T-helper 1 cell (primary cell): ENCODE results near the gene GGTA1.
A peak's percentile ranks its signal among the peaks of the same experiment; 100 is the strongest.
"Not testable (repeated sequence)": the region's sequence is repeated elsewhere in the genome, so short reads cannot be mapped to it uniquely, and the experiment has no call there.

Experiments
- DNase-seq, 5 donors: peaks; one replicate each; pipeline ENCODE4 v3.0.0-alpha.2; 2012 to 2020

The GGTA1 gene

DNA sequence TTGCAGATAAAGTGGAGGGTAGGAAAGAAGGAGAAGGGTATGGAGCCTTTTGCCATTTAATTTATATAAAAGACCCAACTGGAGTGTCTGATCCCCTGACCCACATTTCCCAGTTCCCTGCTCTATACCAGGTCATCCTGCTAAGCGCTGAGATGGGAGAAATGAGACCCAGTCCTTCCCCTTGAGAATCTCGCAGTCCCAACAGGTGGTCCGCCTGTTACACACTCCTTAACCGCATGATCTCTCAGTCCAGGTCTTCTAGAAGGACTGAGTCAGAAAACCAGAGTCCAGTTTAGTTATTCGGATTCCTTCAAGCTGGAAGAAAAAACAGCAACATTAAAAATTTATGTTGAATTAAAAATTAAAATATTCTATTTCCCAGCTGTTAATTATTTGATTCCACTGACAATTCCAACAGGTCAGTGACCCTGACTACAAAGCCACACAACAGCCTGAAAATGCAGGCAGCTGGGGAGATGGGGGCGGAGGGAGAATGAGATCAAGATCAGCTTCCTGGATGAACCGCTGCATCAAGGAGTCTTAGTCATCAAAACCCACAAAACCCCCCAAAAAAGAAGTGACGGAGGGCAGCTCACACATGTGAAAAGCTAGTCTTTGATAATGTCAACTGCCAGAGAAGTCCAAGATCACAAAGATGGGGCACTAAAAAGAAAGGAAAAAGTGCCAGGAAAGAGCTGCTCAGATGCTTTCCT, 44.0 kb downstream of the GGTA1 start:
- peak in 1 of 5 donors; percentile 17 for DNase-seq

DNA sequence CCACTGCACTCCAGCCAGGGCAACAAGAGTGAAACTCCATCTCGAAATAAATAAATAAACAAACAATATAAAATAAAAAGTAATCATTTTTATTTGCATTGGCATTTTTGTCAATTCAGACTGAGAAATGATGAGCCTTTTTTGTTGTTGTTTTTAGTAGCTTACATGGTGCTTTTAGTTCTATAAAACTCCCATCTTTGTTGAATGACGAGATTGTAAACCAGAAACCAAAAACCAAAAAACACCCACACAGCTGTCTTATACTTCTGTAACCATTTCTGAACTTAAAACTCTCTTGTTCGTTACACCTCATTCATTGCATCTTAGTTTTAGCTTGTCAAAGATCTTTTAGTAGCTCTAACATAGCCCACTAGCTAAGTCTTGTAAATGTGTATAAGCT, 44.7 kb downstream of the GGTA1 start:
- DNase-seq, result no peak

DNA sequence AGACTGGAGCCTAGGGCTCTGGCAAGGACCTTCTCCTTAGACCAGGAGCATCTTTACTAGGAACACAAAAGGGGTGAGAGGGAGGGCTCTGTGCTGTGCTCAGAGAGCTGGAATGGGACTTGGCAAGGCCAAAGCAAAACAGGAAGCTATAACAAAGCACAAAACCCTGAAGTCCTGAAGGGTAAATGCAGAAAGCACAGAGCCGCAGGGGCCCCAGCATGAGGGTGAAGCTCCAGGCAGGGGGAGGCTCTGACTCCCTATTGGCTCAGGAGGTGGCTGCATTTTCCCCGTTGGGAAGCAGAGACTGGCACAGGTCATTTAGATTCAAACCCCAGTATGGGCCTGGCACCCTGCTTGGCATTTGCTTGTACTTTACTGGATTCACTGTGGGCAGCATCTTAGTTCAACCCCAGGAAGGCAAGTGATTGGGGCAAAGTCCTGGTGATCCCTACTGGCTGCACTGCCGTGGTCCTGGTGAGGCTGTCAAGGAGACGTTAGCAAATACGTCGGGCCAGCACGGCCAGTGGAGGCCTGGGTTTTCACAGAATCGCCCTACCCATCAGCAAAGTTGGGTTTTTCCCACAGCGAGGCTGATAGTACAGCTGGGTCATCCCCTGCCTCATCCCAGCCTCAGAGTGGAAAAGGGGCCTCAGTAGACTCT, 46.3 kb downstream of the GGTA1 start:
- DNase-seq, result no peak

DNA sequence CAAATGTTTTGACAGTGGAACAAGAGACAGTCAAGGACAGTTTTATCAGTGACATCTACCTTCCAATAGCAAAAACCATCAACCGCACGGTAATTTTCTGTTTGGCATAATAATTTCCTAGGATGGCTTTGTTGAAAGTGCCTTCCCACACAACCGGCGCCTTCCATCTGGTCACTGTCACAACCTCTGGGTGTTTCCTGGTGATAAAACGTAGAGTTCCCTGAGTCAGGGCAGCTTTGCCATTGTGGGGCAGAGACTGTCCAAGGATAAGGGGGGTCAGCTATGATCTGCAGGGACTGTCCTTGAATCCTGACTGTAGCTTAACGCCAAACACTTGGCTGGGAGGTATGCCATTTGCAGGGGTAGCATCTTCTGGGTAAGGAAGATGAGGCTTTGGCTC, 47.6 kb downstream of the GGTA1 start:
- no peak for DNase-seq

DNA sequence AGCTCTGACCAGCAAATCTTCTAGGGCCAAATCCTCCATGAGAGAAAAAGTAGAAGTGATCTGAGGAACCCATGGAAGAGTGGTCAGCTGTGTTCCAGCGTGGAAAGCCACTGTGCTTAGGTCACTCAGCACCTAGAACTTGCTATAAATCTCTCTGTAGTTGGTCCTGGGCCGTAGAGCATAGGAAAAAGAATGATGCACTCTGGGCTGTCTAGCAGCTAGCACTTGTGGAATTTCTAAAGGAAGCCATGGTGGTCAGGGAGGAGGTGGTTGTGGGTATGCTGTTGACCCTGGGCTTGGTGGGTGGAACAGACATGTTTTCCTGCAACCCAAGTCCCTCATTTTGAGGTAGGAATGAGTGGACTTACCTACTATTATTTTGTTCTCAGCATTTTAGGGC, 48.1 kb downstream of the GGTA1 start:
- DNase-seq, result no peak

DNA sequence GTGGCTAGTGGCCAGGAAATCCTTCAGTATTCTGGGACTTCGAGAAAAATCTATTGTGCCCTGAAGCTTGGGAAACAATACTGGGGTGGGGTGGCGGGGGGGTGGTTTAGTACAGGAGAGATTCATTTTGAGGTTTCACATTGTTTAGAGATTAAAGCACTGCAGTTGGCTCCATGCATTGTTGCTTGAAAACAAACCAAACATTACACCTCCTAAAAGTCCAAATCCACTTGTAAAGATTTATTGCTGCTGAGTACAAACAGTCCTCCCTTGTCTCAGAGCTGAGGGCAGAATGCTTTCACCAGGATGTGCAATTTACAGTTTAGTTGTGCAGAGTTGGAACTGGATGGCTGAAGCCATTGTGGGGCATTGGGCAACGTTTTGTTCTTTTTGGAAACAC, 49.4 kb downstream of the GGTA1 start:
- no peak for DNase-seq

DNA sequence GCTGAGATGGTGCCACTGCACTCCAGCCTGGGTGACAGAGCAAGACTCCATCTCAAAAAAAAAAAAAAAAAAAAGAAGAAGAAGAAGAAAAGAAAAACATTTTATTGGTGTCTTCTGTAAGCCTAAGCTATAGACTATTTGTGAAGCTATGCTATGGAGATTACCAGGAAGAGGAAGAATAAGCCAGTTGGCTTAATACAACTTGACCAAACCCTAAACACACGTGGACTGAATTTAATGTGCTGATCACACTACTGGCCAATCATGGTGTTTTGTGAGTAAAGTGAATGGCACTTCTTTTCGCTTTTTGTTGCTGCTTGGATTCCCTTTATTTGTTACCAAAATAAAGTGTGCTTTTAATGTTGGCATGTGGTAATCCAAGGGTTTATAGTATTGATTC, 49.9 kb downstream of the GGTA1 start:
- DNase-seq, result no peak

DNA sequence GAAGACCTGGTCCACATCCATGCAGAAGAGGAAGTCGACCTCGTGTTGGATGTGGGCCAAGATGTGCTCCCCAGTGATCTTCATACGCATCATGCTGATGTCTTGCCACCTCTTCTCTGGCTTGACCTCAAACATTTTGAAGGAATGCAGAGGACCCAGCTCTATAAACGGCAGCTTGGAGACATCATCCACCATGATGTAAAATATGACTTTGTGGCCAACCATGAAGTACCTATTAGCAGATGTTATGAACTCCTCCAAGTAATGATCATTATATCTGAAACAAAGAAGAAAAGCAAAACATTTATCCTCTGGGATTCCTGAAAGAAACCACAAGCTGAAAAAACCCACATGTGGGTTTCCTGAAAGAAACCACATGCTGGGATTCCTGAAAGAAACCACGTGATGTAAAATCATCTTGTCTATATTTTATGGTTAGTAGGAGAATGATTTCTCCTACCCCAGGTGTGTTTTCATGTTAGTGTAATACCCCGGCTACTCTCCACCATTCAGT, 52.3 kb downstream of the GGTA1 start:
- DNase-seq, result no peak

DNA sequence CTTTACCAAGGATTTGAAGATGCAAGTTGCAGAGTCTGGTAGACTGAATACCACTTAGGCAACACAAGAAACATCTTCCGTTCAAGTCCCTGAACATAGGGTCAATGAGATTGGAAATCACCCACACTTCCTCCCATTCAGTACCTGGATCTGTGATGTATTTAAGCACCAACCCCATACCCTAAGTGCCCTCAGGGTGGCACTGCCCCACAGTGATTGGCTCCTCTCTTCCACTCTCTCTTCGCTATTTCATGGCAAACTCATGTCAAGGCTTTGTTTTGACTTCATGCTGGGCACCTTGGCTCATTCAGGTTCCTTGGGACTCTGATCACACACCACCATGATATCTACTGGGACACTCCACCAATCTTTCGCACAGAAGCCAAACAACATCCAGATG, 53.7 kb downstream of the GGTA1 start:
- DNase-seq, result no peak

DNA sequence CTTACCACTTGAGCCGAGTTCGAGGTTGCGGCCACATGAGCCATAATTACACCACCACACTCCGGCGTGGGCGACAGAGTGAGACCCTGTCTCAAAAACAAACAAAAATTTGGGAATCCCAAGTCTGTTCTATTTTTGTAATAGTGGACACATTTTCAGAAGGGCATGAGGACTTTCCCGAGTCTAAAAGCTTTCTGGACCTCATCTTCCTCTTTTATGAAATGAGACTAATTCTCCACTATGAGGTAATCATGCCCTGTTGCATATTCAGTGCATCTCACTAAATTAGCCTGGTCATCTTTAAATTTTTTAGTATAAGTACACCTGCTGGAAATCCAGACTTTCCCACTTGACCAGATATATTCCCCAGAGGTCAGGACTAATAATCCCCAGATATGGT, 55.7 kb downstream of the GGTA1 start:
- DNase-seq, result no peak

DNA sequence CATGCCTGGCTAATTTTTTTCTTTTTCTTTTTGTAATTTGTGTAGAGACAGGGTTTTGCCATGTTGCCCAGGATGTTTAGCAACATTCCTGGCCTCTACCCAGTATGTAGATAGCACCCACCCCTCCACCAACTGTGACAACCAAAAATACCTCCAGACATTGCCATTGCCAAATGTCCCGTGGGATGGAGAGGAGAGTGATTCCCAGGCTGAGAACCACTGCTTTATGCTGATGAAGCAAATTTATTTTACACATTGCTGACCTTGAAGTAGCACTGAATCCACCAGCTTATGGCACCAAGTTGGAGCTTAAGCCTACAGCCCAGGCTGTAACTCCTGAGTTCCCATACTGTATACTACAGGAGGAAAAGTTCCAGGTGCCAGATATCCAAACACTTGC, 58.5 kb downstream of the GGTA1 start:
- DNase-seq, result no peak

DNA sequence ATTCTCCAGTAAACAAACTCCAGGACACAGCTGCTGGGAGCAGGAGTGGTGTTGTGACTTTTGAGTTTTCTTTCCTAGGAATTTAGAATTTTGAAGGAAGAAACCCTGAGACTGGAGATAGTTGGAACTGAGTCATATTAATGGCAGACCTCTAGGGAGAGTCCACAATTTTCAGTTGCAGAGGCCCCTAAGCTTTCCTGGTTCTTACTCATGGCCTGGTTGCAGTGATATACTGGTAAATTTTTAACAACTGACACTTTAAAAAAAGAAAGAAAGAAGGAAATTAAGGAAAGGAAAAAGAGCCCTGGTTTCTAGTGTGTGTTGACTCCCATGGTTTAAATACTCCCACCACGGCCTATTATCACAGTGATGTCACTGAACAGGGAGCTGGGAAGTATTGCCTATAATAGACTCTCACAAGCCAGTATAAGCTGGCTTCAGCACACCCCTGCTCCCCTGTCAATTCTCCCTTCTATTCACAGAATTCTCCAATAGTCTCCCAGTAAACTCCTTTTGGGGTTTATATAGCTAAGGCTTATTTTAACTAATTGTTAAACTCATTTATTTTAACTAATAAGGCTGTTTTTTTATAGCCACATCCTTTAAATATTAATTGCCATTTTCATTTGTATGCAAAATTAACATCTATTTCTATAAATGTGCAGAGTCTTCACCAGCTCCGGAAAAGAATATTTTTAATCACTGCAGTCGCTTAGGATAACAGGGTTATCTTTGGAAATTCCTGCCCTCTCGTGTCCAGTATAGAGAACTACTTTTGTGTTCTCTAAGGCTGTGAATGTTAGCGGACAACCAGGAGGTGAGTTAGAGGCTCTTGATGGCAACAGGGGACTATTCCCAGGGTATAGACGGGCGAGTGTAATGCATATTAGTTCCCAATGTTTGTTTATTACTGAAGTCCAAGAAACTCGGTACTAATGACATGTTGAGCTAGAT, 59.7 kb downstream of the GGTA1 start:
- no peak for DNase-seq

DNA sequence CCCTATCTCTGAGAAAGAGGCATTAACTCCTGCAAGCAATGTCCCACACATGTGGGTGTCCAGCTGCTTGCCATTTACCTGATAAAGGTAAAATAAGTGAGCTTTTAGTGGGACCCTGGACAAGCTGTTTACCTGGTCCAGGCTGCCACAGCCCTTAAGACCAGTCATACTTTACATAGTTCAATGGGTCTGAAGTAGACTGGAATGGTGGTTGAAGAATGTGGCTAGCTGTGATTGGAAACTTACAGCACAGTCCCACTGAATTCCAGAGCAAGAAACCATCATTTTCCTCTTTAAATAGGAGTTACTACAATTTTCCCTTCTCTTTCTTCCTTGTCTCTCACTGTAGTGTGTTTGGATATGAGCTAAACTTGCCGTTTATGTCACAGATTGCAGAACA, 60.6 kb downstream of the GGTA1 start:
- DNase-seq, result no peak

DNA sequence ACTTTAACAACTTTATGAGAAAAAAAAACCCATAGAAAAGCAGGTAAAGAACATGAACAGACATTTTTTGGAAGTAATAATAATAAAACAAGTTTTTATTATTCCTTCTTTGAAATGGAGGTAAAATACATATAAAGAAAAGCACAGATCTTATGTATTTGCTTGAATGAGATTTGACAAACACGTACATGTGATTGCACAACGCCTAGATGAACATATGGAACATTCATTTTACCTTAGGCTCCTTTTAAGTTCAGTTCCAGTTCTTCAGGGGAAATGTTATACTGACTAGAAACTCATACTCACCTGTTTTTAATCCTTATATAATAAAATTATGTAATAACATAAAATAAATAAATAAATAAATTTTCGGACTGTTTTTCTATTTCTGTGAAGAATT, 61.8 kb downstream of the GGTA1 start:
- no peak for DNase-seq

DNA sequence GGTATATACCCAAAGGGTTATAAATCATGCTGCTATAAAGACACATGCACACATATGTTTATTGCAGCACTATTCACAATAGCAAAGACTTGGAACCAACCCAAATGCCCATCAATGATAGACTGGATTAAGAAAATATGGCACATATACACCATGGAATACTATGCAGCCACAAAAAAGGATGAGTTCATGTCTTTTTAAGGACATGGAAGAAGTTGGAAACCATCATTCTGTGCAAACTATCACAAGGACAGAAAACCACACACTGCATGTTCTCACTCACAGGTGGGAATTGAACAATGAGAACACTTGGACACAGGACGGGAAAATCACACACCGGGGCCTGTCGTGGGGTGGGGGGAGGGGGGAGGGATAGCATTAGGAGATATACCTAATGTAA, 62.6 kb downstream of the GGTA1 start:
- DNase-seq, result not testable (repeated sequence)

DNA sequence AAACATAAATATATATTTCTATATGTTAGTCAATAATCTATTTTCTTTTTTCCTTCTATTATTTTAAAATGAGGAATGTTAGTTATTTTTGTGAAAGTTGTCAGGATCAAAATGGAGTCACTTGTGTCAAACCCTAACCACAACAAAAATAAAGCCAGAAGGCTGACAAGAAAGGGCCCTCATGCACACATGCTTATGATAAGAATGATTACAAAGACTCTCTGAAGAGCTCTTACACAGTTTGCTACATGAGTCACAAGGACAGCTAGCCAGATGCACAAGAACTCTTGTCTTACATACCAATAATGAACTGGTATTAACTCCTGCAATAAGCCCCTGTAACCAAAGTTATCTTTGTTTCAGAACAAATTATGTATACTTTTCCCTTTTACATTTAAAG, 64.7 kb downstream of the GGTA1 start:
- no peak for DNase-seq

DNA sequence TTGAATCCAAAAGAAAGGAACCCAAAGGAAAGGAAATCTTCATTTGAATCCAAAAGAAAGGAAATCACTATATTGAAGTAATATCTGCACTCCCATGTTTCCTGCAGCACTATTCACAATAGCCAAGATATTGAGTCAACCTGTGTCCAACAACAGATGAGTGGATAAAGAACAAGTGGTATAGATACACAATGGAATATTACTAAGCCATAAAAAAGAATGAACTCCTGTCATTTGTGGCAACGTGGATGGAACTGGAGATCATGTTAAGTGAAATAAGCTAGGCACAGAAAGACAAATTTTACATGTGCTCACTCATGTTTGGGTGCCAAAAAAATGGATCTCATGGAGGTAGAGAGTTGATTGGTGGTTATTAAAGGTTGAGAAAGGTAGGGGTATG, 71.7 kb downstream of the GGTA1 start:
- no peak for DNase-seq

DNA sequence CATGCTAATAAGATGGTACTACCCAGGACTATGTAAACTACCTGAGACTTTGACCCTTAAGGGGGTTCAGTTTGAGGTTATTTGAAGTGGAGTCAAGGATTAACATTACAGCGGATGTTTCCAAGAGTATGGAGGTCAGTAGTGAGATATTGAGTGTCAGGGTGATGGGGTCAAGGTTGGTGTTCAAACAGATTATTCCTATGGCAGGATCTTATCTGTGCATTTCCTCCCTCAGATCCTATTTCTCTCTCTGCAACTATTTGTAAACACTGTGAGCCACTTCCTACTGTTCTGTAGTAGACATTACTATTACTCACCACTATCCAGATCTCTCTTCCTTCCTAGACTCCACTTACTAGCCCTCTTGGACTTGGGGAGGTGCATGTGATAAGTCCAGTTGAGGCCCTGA, 75.6 kb downstream of the GGTA1 start:
- DNase-seq, result no peak

DNA sequence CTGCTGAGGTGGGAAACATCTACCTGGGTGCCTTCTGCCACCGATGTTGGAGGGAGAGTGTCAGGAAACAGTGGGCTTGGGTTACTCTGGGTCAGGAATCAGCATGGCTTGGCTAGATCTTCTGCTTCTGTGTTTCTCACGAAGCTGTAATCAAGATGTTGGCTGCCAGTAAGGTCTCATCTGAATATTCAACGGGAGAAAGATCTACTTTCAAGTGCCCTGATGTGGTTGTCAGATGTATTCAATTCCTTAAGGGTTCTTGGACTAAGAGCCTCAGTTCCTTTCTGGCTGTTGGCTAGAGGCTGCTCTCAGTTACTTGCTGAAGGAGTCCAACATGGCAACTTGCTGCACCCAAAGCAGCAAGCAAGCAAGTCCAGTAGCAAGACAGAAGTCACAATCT, 87.7 kb downstream of the GGTA1 start:
- DNase-seq, result no peak

DNA sequence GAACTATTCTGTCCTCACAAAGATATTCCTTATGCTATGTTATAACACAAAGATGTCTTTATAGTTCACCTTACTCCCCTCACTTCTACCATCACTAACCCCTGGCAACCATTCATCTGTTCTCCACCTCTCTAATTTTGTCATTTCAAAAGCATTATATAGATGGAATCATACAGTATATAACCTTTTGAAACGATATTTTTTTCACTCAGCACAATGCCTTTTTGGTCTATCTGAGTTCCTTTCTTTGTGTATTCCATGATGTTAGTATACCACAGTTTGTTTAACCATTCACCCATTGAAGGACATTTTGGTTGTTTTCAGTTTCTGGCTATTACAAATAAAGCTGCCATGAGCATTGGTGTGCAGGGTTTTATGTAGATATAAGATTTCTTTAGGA, 93.7 kb downstream of the GGTA1 start:
- DNase-seq, result no peak
